Lower lobe of right lung (tissue), 2 donors: ENCODE measurements around the gene HTR1D. TPM values are rescaled to one million over a fixed set of nuclear protein-coding genes. Genes with fewer than 3 reads are reported as not detected.
"Not testable (repeated sequence)": the region's sequence is repeated elsewhere in the genome, so short reads cannot be mapped to it uniquely, and the experiment has no call there.

Experiments
- ATAC-seq, 2 donors: fragments of 200-7000 bp; cut with Tn5 transposase; one replicate each; pipeline ENCODE4 v1.9.1; 2020 to 2022; ENCODE audit warnings: mild to moderate bottlenecking in 2 of 2, moderate library complexity in 2 of 2
- DNase-seq: peaks from one replicate; pipeline ENCODE4 v3.0.0-alpha.2; 2020
- H3K27ac ChIP-seq: fragments of 200-600 bp; one replicate; pipeline ENCODE4 v1.8.0; 2022
- H3K27me3 ChIP-seq: fragments of 200-600 bp; one replicate; pipeline ENCODE4 v1.8.0; 2022; ENCODE audit warnings: low read depth
- H3K36me3 ChIP-seq: fragments of 200-600 bp; one replicate; pipeline ENCODE4 v1.8.0; 2022; ENCODE audit warnings: mild to moderate bottlenecking
- H3K4me1 ChIP-seq: fragments of 200-600 bp; one replicate; pipeline ENCODE4 v1.8.0; 2022
- H3K4me3 ChIP-seq: fragments of 200-600 bp; one replicate; pipeline ENCODE4 v1.8.0; 2022; ENCODE audit warnings: mild to moderate bottlenecking
- H3K9me3 ChIP-seq: fragments of 200-600 bp; one replicate; pipeline ENCODE4 v1.8.0; 2022
- CTCF ChIP-seq: fragments of 200-600 bp; IDR thresholded peaks from one replicate; pipeline ENCODE4 v1.8.0; 2022; ENCODE audit warnings: antibody characterized with exemption, mild to moderate bottlenecking
- intact Hi-C: fragments of 100-400 bp; cut with DNase I; formaldehyde crosslinking; loops from one replicate; pipeline ENCODE4 v1.11.0; 2022
- total RNA-seq: library from RNA; stranded (reverse); fragmentation: NEBNext Ultra II Directional; extraction: Animal tissue kit (Norgen Biotek cat#: 25700); gene quantifications from one replicate; pipeline ENCODE4 v1.2.1, GENCODE V29; 2021
- donor health status: DM: no; HTN: yes; CAD: no; lungs with severe emphysema.

Gene HTR1D
- total RNA-seq, 1 donor from 2014 or later, result 1.1 TPM

GRCh38 chr1:23239638-23240295 is 22.5 kb upstream of the HTR1D start:
- Histone ChIP-seq H3K4me3 (no peak overlapping the region), H3K36me3 (no peaks in the 10 kb centered on the region), H3K9me3 (no peaks in the 10 kb centered on the region), H3K27ac (no peak overlapping the region), H3K27me3 (no peaks in the 10 kb centered on the region), H3K4me1 (no peaks in the 10 kb centered on the region)
- DNase-seq, result no peak
- no peak for ATAC-seq
- intact Hi-C loops, result no loop called here
- TF ChIP-seq CTCF, result no peak

GRCh38 chr1:23238565-23238964 is 21.3 kb upstream of the HTR1D start:
- no peaks in the 10 kb centered on the region for H3K4me1 ChIP-seq
- H3K4me3 ChIP-seq, result no peak overlapping the region
- TF ChIP-seq CTCF, result no peak
- no peak for ATAC-seq
- H3K36me3 ChIP-seq, result no peaks in the 10 kb centered on the region
- DNase-seq, result no peak
- H3K27ac ChIP-seq, result no peak overlapping the region
- intact Hi-C loops, result no loop called here
- H3K27me3 ChIP-seq, result no peaks in the 10 kb centered on the region
- H3K9me3 ChIP-seq, result no peaks in the 10 kb centered on the region

- H3K4me1 ChIP-seq, result no peaks in the 10 kb centered on the region
- H3K27me3 ChIP-seq, result no peaks in the 10 kb centered on the region
- H3K4me3 ChIP-seq, result no peak overlapping the region
- no peak overlapping the region for H3K27ac ChIP-seq
- intact Hi-C loops, result no loop called here
- ATAC-seq, result no peak
- no peak for DNase-seq
- no peaks in the 10 kb centered on the region for H3K9me3 ChIP-seq
- TF ChIP-seq CTCF, result no peak
- H3K36me3 ChIP-seq, result no peaks in the 10 kb centered on the region
Observed at GRCh38 chr1:23237508-23237907, 20.2 kb upstream of the HTR1D start.

GRCh38 chr1:23227806-23228205 is 10.5 kb upstream of the HTR1D start:
- Histone ChIP-seq H3K4me1 (no peaks in the 10 kb centered on the region), H3K27me3 (peaks cover 3% of the 10 kb centered on the region), H3K27ac (no peak overlapping the region), H3K9me3 (no peaks in the 10 kb centered on the region), H3K4me3 (no peak overlapping the region), H3K36me3 (no peaks in the 10 kb centered on the region)
- no peak for DNase-seq
- intact Hi-C loops, result no loop called here
- ATAC-seq, result no peak
- TF ChIP-seq CTCF, result no peak

DNA sequence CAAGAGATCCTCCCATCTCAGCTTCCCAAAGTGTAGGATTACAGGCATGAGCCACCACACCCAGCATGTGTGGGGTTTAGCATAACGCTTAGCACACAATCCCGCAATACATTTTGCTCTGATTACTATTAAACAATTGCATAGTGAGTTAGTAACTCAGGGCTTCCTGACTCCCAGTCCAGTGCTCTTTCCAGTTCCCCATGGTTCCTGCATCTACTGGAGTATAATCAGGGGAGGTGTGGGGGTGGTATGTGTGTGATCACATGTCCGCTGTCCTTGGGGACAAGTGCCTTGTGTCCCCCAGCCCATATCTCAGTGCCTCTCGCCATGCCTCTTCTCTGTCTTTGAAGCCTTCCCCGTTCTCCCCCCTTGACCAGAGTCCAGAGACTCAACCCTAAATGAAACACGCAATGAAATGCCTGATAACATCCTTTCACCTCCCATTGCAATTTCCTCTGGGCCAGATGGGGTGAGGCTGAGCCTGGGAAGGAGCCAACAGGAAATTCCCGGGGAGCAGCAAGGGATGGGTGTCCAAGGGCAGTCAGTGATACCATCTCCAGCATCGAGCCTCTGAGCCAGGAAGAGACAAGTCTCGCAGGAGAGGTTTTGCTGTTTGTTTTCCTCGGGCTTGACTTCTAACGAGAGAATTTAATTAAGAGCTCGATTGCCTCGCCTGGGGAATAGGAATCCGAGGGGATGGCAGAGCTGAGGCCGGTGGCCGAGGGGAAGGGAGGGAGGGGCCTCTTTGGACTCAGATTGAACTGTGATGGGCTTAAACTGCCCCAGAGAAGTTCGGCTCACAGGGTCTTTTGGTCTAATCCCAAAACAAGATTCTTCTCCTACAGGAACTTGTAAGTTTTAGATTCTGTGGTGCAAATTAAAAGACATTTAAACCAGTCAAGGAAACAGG is 7.7 kb upstream of the HTR1D start:
- H3K27ac ChIP-seq, result peak overlapping the region; percentile 56
- no peaks in the 10 kb centered on the region for H3K9me3 ChIP-seq
- peaks cover 3% of the 10 kb centered on the region for H3K27me3 ChIP-seq
- H3K4me3 ChIP-seq, result no peak overlapping the region
- intact Hi-C loops, result no loop called here
- ATAC-seq (no peak), DNase-seq (no peak)
- no peaks in the 10 kb centered on the region for H3K36me3 ChIP-seq
- TF ChIP-seq CTCF, result no peak
- H3K4me1 ChIP-seq, result no peaks in the 10 kb centered on the region

DNA sequence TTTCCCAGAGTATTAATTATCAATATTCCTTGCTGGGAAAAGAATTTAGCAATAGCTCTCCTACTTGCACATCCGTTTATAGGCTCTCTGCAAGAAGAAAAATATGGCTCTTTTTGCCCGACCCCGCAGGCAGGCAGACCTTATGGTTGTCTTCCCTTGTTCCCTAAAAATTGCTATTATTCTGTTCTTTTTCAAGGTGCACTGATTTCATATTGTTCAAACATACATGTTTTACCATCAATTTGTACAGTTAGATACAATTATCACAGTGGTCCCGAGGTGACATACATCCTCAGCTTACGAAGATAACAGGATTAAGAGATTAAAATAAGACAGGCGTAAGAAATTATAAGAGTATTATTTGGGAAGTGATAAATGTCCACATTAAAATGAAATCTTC is 6.7 kb upstream of the HTR1D start:
- DNase-seq, intact Hi-C loops, H3K9me3 ChIP-seq, H3K27ac ChIP-seq, ATAC-seq, H3K36me3 ChIP-seq, H3K27me3 ChIP-seq, H3K4me3 ChIP-seq, H3K4me1 ChIP-seq: not testable (repeated sequence)

DNA sequence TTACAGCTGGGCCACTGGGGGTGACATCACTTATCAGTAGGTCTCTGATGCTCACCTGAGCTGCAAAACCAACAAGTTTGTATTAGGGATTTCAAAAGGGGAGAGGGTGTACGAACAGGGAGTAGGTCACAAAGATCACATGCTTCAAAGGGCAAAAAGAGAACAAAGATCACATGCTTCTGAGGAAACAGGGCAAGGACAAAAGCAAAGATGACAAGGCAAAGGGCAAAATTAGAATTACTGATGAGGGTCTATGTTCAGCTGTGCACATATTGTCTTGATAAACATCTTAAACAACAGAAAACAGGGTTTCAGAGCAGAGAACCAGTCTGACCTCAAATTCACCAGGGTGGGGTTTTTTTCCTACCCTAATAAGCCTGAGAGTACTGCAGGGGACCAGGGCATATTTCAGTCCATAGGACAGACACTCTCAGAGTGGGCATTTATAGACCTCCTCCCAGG is 6.2 kb upstream of the HTR1D start:
- DNase-seq, H3K4me1 ChIP-seq, H3K36me3 ChIP-seq, H3K27me3 ChIP-seq, H3K9me3 ChIP-seq, H3K27ac ChIP-seq, H3K4me3 ChIP-seq, ATAC-seq, intact Hi-C loops: not testable (repeated sequence)
